HL-60/S4 (cell line): ENCODE results near the gene STIP1.

ENCODE experiments used
- in situ Hi-C: fragments of 300-500 bp; cut with MboI; formaldehyde crosslinking; loops from 2 replicates; pipeline ENCODE4 v1.14.3; 2022; ENCODE audit warnings: low sequenced_read_pairs

The STIP1 gene

DNA sequence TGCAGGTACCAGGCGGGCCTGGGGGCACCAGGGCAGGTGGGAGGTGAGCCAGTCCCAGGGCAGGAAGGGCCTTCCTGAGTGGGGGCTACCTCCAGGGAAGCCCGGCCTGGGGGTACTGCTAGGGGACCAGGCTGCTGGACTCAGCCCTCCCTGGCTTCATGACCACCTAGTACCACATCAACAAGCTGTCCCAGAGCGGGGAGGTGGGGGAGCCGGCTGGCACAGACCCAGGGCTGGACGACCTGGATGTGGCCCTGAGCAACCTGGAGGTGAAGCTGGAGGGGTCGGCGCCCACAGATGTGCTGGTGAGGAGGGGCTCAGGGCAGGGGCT is 33.3 kb downstream of the STIP1 start:
- in situ Hi-C loops = no loop called here

DNA sequence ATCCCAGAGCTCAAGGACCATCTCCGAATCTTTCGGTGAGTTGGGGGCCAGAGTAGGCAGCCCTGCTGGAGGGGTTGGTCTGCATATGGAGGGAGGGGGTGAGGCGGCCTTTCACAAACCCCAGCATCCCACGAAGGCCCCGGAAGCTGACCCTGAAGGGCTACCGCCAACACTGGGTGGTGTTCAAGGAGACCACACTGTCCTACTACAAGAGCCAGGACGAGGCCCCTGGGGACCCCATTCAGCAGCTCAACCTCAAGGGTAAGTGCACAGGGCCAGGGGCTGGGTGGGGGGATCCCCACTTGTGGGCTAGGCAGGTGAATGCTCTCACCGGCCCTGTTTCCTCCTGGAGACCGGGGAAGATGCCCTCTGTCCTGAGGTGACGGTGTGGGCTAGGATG is 33.8 kb downstream of the STIP1 start:
- in situ Hi-C loops = no loop called here

DNA sequence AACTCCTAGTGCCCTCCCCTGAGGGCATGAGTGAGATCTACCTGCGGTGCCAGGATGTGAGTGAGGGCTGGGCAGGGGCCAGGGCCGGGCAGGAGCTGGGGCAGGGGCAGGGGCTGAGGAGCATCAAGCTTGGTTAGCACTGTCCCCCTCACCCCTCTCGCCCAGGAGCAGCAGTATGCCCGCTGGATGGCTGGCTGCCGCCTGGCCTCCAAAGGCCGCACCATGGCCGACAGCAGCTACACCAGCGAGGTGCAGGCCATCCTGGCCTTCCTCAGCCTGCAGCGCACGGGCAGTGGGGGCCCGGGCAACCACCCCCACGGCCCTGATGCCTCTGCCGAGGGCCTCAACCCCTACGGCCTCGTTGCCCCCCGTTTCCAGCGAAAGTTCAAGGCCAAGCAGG is 34.3 kb downstream of the STIP1 start:
- in situ Hi-C loops = no loop called here

DNA sequence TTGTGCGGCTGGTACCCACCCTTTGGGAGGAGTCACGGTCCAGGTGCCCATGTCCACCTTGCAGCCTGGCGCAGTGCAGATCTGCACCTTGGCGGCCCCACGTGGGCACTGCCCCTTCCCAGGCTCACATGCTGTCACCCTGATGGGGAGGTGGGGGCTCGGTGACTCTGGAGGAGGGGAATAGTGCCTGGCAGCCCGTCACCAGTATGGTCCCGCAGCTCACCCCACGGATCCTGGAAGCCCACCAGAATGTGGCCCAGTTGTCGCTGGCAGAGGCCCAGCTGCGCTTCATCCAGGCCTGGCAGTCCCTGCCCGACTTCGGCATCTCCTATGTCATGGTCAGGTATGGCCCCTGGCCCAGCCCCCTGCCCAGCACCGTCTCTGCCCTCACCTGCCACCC is 34.8 kb downstream of the STIP1 start:
- in situ Hi-C loops = no loop called here

DNA sequence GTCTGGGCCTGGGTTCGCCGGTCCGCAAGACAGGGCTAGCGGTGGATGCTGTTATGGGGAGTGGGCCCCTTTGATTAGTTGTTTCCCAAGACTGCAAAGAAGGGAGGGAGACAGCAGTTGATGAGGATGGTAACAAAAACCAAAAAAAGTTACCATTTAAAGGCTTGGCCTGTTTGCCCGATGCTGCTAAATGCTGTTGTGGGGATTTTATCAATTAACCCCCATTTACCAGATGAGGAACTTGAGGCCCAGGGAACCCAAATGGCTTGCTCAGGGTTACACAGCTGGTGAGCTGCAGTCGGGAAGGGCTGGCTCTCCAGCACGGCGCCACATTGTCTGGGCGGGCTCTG is 36.7 kb downstream of the STIP1 start:
- in situ Hi-C loops = no loop called here

DNA sequence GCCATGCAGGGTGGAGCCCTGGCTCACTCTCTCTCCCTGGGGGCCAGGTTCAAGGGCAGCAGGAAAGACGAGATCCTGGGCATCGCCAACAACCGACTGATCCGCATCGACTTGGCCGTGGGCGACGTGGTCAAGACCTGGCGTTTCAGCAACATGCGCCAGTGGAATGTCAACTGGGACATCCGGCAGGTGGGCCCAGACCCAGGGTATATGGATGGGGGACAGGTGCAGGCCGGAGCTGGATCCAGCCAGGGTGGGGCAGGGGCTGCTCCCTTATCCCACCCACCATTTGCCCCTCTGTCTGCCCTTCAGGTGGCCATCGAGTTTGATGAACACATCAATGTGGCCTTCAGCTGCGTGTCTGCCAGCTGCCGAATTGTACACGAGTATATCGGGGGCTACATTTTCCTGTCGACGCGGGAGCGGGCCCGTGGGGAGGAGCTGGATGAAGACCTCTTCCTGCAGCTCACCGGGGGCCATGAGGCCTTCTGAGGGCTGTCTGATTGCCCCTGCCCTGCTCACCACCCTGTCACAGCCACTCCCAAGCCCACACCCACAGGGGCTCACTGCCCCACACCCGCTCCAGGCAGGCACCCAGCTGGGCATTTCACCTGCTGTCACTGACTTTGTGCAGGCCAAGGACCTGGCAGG is 37.2 kb downstream of the STIP1 start:
- in situ Hi-C loops = no loop called here

DNA sequence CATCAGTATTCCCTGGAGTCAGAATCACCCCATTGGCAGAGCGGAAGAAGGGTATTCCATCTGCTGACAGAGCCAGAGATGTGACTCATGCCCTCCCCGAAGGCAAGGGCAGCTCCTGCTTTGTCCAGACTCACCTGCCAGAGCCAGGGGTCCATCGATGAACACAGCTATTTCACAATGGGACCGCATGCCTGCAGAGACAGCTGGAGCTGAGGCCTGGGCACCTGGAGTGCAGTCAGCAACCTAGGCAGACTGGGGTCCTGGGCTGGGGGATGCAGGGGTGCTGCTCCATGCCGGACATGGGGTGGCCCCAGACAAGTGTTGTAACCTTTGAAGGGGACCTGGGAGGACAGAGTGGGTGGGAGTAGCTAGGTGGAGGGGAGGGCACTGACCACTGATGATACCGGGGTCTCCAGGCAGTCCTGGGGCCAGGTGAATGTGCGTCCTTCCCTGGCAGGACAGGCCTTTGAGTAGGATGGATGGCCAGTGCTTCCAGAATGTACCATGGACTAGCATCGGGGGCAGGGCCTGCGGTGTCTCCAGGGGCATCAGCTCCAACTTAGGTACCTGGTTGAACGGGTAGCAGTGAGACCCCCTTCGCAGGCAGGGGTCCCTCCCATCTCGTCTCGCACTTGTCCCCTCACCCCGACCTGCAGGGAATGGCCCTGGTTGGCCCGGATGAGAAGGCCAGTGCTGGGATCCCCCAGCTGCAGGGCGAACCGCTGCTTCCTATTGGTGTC is 38.4 kb downstream of the STIP1 start:
- in situ Hi-C loops = no loop called here

DNA sequence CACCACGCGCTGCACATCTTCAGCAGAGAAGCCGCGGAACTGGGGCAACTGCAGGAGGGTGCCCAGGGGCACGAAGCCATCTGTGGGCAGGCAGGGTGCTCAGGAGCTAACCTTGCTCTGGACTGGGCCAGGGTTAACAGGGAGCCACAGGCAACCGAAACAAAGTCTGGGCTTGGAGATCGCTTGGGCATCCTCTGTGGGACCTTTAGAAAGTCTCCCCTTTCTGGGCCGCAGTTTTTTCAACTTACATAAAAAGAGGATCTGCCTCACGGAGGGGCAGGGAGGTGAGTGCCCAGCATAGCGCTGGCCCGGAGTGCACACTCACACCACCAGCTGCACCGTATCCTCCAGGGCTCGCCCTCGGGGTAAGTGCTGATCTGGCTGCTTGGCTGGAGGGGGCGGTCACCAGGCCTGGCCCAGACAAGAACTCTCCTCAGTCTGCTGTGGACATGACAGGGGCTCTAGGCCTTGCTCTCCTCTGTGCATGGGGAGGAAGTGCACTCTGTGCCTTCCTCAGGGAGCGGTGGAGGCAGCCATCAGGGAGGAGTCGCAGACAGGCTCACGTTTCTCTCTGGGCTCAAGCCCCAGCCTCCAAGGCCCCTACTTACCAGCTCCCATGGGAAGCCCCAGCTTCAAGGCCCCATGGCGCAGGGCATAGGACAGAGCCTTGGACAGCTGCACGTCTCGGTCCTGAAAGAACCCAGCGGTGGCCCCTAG is 39.1 kb downstream of the STIP1 start:
- in situ Hi-C loops = no loop called here

DNA sequence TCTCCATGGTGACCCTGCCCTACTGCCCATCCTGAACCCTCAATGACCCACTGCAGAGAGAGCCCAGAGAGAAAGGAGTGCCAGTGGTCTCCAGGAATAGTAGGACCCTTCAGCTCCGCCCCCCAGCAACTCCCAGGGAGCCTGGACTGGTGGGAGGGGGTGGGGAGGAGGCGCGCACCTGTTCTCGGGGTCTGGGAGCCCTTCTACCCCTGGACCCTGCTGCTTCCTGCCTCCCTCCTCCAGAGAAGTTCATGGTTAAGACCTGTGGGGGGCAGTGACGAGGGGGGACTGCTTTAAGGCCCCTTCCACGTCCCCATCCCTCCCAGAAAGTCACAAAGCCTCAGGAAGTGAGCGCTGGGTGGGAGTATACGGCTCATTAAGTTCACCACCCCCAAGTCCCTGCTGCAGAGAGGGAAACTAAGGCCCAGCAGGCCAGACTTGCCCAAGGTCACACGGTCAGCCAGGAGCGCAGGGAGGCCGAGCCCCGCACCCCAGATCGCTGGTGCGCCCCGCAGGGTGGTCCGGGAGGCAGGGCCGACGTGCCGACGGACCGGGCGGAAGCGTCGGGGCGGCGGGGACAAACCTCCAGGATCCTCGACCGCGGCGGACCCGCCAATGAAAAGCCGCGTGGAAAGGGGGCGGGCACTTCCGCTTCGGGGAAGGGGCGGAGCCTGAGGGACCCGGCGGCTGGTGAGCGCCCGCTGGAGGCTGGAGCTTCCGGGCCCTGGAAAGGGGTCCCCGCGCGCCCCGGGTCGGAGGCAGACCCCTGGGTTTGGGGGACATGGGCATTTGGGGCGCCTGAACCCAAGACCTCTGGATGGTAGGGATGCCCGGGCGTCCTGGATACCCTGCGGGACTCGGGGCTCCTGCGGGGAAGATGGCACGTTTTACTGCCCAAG is 39.9 kb downstream of the STIP1 start, which contains the start of the genes NUDT22 and TRPT1:
Gene NUDT22, plus strand, starts transcription at position 667 of the 899 bp plus-strand sequence. CDS start 379 bp downstream, outside the sequence.
Gene TRPT1, minus strand, starts transcription at position 579 of the 899 bp plus-strand sequence. Its CDS starts 326 bp downstream, at position 253.
- in situ Hi-C loops = no loop called here

DNA sequence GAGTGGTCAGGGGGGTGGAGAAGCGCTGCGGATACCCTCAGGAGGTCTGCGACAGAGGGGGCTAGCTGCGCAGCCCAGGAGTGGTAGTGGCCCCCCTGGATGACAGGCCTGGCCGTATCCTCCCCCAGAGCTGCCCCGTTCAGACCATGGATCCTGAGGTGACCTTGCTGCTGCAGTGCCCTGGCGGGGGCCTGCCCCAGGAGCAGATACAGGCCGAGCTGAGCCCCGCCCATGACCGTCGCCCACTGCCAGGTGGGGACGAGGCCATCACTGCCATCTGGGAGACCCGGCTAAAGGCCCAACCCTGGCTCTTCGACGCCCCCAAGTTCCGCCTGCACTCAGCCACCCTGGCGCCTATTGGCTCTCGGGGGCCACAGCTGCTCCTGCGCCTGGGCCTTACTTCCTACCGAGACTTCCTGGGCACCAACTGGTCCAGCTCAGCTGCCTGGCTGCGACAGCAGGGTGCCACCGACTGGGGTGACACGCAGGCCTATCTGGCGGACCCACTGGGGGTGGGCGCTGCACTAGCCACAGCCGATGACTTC is 40.6 kb downstream of the STIP1 start:
- in situ Hi-C loops = no loop called here

DNA sequence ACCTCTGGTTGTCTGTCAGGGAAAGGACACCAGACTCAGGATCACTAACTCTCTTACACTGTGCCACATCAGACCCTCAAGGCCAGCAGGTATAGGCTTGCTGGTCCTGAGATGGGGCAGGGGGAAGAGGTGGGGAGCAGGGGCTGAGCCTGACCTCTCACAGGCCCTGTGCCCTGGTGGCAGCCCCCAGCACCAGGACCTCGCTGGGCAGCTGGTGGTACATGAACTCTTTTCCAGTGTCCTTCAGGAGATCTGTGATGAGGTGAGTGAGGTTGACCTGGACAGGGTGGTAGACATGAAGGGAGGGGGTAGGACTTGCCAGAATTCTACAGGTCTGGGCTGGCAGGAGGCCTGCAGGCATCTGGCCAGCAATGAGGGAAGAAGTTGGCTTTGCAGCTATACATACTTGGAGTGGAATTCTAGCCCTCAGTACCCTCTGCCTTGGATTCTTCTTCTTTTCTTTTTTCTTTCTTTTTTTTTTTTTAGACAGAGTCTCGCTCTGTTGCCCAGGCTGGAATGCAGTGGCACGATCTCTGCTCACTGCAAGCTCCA is 41.5 kb downstream of the STIP1 start:
- in situ Hi-C loops = no loop called here

DNA sequence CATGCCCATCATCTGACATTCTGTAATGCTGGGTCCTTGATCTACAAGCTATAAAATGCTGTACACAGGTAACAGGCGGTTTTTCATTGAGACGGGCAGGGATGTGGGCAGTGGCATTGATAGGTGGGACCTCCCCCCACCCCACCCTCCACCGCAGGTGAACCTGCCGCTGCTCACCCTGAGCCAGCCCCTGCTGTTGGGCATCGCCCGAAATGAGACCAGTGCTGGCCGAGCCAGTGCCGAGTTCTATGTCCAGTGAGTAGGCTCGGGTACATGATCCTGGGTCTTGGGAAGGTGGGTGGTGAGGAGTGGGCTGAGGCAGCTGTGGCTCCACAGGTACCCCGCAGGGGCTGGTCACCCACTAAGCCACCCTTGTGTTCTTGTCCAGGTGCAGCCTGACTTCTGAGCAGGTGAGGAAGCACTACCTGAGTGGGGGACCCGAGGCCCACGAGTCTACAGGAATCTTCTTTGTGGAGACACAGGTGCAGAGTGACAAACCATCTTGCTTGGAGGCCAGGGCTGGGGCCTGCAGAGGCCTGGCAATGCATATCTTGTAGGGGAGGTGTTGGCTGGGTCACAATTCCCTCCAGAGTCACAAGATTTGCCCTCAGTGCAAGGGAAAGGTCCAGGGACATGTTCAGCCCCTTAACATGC is 43.2 kb downstream of the STIP1 start:
- in situ Hi-C loops = no loop called here

DNA sequence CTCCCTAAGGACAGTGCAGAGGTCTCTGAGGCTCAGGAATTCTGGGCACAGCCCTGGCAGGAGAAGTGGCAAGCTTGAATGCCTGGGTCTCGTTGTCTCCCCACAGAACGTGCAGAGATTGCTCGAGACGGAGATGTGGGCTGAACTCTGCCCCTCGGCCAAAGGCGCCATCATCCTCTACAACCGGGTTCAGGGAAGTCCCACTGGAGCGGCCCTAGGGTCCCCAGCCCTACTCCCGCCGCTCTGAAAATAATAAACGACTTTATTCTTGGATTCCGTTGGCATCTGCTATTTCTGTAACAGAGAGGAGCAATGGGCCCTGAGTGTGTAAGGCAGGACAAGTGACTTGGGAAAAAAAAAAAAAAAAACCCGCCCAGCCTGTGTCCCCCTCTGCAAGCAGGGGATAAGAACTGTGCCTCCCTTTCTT is 43.8 kb downstream of the STIP1 start:
- in situ Hi-C loops = no loop called here

DNA sequence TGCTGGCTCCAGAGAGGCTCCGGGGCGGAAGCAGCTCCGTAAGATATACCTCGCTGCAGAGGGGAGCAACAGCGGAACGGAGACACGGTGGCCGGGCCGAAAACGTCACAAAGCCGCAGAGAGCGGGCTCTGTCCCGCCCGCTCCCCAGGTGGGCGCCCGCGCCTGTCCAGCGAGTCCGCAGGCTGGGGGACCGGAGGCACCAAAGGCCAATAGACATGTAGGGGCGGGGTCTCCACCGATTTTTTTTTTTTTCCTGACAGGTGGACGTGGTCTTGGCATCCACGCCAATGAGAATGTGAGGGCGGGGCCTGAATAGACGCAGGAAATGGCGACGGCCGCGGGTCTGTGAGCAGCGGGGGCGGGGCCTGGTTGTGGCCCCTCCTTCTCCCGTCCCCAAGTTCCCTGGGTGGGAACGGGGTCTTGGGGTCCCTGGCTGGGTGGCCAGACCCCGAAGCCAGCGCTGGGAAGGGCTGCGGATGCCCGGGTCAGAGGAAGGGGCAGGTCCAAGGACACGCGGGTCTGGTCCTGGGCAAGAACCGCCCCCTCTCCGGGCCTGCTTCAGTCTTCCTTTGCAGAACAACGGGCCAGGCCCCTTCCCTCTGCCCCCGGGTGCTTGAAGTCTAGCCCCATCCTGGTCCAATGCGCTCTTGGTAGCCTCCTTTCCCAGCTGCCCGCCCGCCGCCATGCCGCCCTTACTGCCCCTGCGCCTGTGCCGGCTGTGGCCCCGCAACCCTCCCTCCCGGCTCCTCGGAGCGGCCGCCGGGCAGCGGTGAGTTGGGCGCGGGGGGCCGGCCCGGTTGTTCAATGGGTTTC is 44.4 kb downstream of the STIP1 start, which contains the start of gene DNAJC4:
Gene DNAJC4, plus strand, starts transcription at position 378 of the 814 bp plus-strand sequence. Its CDS starts 307 bp downstream, at position 685.
- in situ Hi-C loops = no loop called here

DNA sequence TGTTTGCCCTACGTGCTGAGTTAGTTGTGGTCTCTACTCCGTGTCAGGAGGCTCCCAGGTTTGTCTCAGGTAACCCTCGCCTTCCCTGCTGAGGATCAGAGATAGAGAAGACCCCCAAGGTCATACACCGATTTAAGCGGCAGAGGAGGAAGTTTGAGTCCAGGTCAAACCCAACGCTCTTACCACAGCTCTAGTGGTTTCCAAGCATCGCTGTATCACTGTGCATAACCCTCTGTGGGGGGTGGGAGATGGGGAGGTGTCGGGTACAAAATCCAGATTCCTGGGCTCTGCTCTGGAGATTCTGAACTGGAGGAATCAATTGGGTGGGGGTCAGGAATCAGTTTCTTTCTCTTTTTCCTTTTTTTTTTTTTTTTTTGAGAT is 45.0 kb downstream of the STIP1 start:
- in situ Hi-C loops = no loop called here

DNA sequence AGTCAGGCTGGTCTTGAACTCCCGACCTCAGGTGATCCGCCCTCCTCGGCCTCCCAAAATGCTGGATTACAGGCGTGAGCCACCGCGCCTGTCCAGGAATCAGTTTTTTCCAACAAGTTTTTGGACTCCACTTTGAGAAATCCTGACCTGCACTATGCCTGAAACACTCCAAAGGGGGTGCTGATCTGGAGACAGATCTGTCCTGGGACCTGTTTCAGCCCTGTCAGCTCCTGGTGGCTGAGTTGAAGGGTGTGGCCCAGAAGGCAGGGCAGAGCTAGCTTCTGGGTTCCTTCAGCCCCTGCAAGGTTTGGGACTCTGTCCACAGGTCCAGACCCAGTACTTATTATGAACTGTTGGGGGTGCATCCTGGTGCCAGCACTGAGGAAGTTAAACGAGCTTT is 45.6 kb downstream of the STIP1 start:
- in situ Hi-C loops = no loop called here

DNA sequence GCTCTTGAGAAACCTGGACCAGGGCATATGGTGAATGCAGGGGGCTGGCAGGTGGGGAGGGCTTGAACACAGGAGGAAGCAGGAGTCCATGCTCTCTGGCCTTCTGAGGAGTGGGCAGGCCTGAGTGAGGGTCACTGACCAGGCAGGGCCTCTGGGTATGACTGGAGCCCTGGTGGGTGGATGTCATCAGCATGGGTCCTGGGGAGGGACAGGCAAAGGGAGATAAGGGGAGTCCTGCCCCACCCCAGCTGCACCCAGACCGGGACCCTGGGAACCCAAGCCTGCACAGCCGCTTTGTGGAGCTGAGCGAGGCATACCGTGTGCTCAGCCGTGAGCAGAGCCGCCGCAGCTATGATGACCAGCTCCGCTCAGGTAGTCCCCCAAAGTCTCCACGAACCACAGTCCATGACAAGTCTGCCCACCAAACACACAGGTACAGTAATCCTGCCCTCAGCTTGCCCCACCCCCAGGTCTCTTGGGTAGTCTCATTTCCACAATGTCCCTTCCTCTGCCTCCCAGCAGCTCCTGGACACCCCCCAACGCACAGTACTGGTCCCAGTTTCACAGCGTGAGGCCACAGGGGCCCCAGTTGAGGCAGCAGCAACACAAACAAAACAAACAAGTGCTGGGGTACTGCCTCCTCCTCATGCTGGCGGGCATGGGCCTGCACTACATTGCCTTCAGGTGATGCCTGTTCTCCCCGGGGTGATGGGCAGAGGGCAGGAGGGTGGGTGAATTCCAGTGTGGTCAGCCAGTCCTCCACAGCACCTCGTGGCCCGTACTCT is 46.4 kb downstream of the STIP1 start:
- in situ Hi-C loops = no loop called here

DNA sequence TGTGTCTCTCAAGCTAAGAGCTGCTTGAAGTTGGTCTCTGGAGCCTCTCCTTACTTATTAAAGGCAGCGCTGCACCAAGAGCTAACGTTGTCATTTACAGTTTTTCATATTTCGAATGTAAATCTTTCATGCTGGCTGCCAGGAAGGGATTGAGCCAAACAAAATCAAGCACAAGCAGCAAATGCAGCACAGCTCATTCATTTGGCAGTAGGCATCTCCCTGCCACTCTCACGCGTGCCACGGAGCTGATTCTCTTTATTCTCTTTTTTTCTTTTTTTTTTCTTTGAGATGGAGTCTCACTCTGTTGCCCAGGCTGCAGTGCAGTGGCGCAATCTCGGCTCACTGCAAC is 47.0 kb downstream of the STIP1 start:
- in situ Hi-C loops = no loop called here
